CD14-positive monocyte (primary cell): Measurements from ENCODE around the gene NATD1. TPM values are rescaled to one million over a fixed set of nuclear protein-coding genes. Genes with fewer than 3 reads are reported as not detected.
A peak's percentile ranks its signal among the peaks of the same experiment; 100 is the strongest.

Experiments
- DNase-seq, 3 donors: peaks; one replicate each; pipeline ENCODE4 v3.0.0-alpha.2; 2011 to 2022
- H2AFZ ChIP-seq: 2 replicates; pipeline ENCODE4 v1.6.0; 2012; ENCODE audit warnings: mild to moderate bottlenecking, low read depth, low read length, inconsistent platforms; ENCODE audit not compliant: insufficient read depth, poor library complexity, severe bottlenecking
- H3K27ac ChIP-seq, 2 donors: 1 replicate in 1 of 2; 2 replicates in 1 of 2; pipeline ENCODE4 v1.5.1; 2012 to 2013; ENCODE audit warnings: low read length in 2 of 2, control low read depth in 1 of 2, inconsistent platforms in 1 of 2, low read depth in 1 of 2, mild to moderate bottlenecking in 1 of 2
- H3K27me3 ChIP-seq, 2 donors: one replicate each; pipeline versions ENCODE4 v1.6.0 to v1.6.1; 2011 to 2013; ENCODE audit warnings: low read length in 2 of 2; ENCODE audit not compliant: control insufficient read depth in 2 of 2, insufficient read depth in 2 of 2
- H3K36me3 ChIP-seq, 2 donors: replicated peaks in 1 of 2; 1 replicate in 1 of 2; 2 replicates in 1 of 2; pipeline versions ENCODE4 v1.5.1 to v1.6.1; 2012 to 2013; ENCODE audit warnings: low read length in 2 of 2, control low read depth in 1 of 2, inconsistent platforms in 1 of 2, mild to moderate bottlenecking in 1 of 2; ENCODE audit not compliant: insufficient read depth in 2 of 2, control insufficient read depth in 1 of 2
- H3K4me1 ChIP-seq, 2 donors: 1 replicate in 1 of 2; 2 replicates in 1 of 2; pipeline versions ENCODE4 v1.5.1 to v1.6.1; 2012 to 2013; ENCODE audit warnings: low read length in 2 of 2, control low read depth in 1 of 2, inconsistent platforms in 1 of 2, mild to moderate bottlenecking in 1 of 2, moderate library complexity in 1 of 2; ENCODE audit not compliant: insufficient read depth in 2 of 2, control insufficient read depth in 1 of 2
- H3K4me2 ChIP-seq: replicated peaks from 2 replicates; pipeline ENCODE3; 2012; ENCODE audit warnings: low read length, moderate library complexity, mild to moderate bottlenecking; ENCODE audit not compliant: poor library complexity, severe bottlenecking; ENCODE audit errors: extremely low read depth
- H3K4me3 ChIP-seq, 3 experiments: fragments of 200-600 bp in 1 of 3; sonication (generic) in 1 of 3; replicated peaks in 1 of 3; 1 replicate in 2 of 3; 2 replicates in 1 of 3; pipeline ENCODE4 v1.5.1; 2011 to 2013; ENCODE audit warnings: low read length in 3 of 3, mild to moderate bottlenecking in 3 of 3, control low read depth in 2 of 3, low read depth in 2 of 3, inconsistent platforms in 1 of 3, moderate library complexity in 1 of 3
- H3K79me2 ChIP-seq: 2 replicates; pipeline ENCODE4 v1.6.0; 2012; ENCODE audit warnings: mild to moderate bottlenecking, control low read depth, inconsistent platforms, low read length, moderate library complexity; ENCODE audit not compliant: insufficient read depth
- H3K9ac ChIP-seq: 2 replicates; pipeline ENCODE4 v1.6.0; 2017; ENCODE audit warnings: low read length, mild to moderate bottlenecking; ENCODE audit not compliant: insufficient read depth, poor library complexity, severe bottlenecking
- H3K9me3 ChIP-seq, 2 donors: replicated peaks in 1 of 2; 1 replicate in 1 of 2; 2 replicates in 1 of 2; pipeline versions ENCODE4 v1.5.1 to v1.6.1; 2012 to 2013; ENCODE audit warnings: low read length in 2 of 2, control low read depth in 1 of 2; ENCODE audit not compliant: control insufficient read depth in 1 of 2, insufficient read depth in 1 of 2
- H4K20me1 ChIP-seq: 2 replicates; pipeline ENCODE4 v1.6.0; 2012; ENCODE audit warnings: mild to moderate bottlenecking, low read length, control low read depth, moderate library complexity; ENCODE audit not compliant: insufficient read depth
- H3K27ac Mint-ChIP-seq, 7 donors: one replicate each; pipeline ENCODE4 v1.8.0; 2020; ENCODE audit warnings: mild to moderate bottlenecking in 7 of 7, mixed read lengths in 7 of 7, moderate library complexity in 6 of 7, inconsistent platforms in 2 of 7
- H3K27me3 Mint-ChIP-seq, 3 donors: one replicate each; pipeline ENCODE4 v1.8.0; 2021 to 2022; ENCODE audit warnings: low read depth in 3 of 3, mild to moderate bottlenecking in 3 of 3, mixed read lengths in 3 of 3, moderate library complexity in 3 of 3, inconsistent platforms in 1 of 3
- H3K36me3 Mint-ChIP-seq, 2 donors: one replicate each; pipeline ENCODE4 v1.8.0; 2020; ENCODE audit warnings: mixed read lengths in 2 of 2, inconsistent platforms in 1 of 2, mild to moderate bottlenecking in 1 of 2
- H3K4me1 Mint-ChIP-seq: one replicate; pipeline ENCODE4 v1.8.0; 2020; ENCODE audit warnings: mild to moderate bottlenecking, mixed read lengths
- H3K4me3 Mint-ChIP-seq, 2 donors: one replicate each; pipeline ENCODE4 v1.8.0; 2020; ENCODE audit warnings: mild to moderate bottlenecking in 2 of 2, mixed read lengths in 2 of 2, moderate library complexity in 1 of 2
- H3K9me3 Mint-ChIP-seq, 7 donors: one replicate each; pipeline ENCODE4 v1.8.0; 2020 to 2022; ENCODE audit warnings: mixed read lengths in 7 of 7, mild to moderate bottlenecking in 6 of 7, moderate library complexity in 6 of 7, inconsistent platforms in 2 of 7
- CTCF ChIP-seq: fragments of 200-600 bp; IDR thresholded peaks from one replicate; pipeline ENCODE4 v1.8.0; 2022; ENCODE audit warnings: antibody characterized with exemption, mild to moderate bottlenecking
- WGBS: methylation state at CpG from one replicate; pipeline ENCODE4 v1.1.5; 2013; ENCODE audit warnings: missing lambda C conversion rate; ENCODE audit not compliant: insufficient coverage; 5-methylcytosine and 5-hydroxymethylcytosine counted together
- intact Hi-C, 2 donors: fragments of 100-400 bp; cut with micrococcal nuclease; formaldehyde crosslinking; loops; one replicate each; pipeline versions ENCODE4 v1.15.0 to v1.15.1; 2023
- polyA plus RNA-seq, 3 donors: library from polyadenylated mRNA; depleted of rRNA in 1 of 3; unstranded in 2 of 3; stranded (reverse) in 1 of 3; fragments of 300-500 nt in 2 of 3; fragments of >200 nt in 1 of 3; fragmentation: Illumina TruSeq in 2 of 3; gene quantifications; 1 replicate in 2 of 3; 2 replicates in 1 of 3; pipeline ENCODE4 v1.2.3, GENCODE V29; 2012 to 2021

The NATD1 gene
- polyA plus RNA-seq, 3 donors, result 3.0 to 13.6 (median 3.8) TPM

GRCh38 chr17:21215935-21216334, 37.3 kb downstream of the NATD1 start:
- no peak overlapping the region for H3K9ac ChIP-seq
- H3K79me2 ChIP-seq, result peaks cover 92% of the 10 kb centered on the region
- H3K36me3 ChIP-seq, result peaks cover 0 to 13% of the 10 kb centered on the region in 2 donors
- H3K27me3 Mint-ChIP-seq, result peaks cover 0 to 1% (median 0%) of the 10 kb centered on the region in 3 donors
- H3K4me3 ChIP-seq, result peak overlapping the region in 1 of 3 experiments; percentile 95
- peaks cover 50 to 70% of the 10 kb centered on the region in 2 donors for H3K4me1 ChIP-seq
- intact Hi-C loops, result loop anchor here in 1 of 2 donors (5.0 kb wide), 1 partner anchor 89 kb away; the partner anchor contains the start of gene DHRS7B
- peak overlapping the region in 1 of 2 donors; percentile 93 for H3K27ac ChIP-seq
- H4K20me1 ChIP-seq, result peaks cover 30% of the 10 kb centered on the region
- no peak overlapping the region for H2AFZ ChIP-seq
- no peak for DNase-seq
- H3K36me3 Mint-ChIP-seq, result peaks cover 7 to 25% of the 10 kb centered on the region in 2 donors
- H3K27me3 ChIP-seq, result no peaks in the 10 kb centered on the region
- peak overlapping the region in 5 of 7 donors; percentile 32 to 97 (median 87) for H3K27ac Mint-ChIP-seq
- peaks cover 71% of the 10 kb centered on the region for H3K4me1 Mint-ChIP-seq
- H3K9me3 Mint-ChIP-seq, result peaks cover 0 to 2% (median 0%) of the 10 kb centered on the region in 7 donors
- peak overlapping the region; percentile 35 to 87 for H3K4me3 Mint-ChIP-seq
- H3K4me2 ChIP-seq, result no peak overlapping the region
- WGBS, result 68% methylated on average over 4 of the region's 6 CpGs
- no peaks in the 10 kb centered on the region for H3K9me3 ChIP-seq
- TF ChIP-seq CTCF, result no peak

- peaks cover 40% of the 10 kb centered on the region for H4K20me1 ChIP-seq
- peak overlapping the region; percentile 88 for H3K4me2 ChIP-seq
- H2AFZ ChIP-seq, result peak overlapping the region; percentile 86
- peaks cover 6 to 13% of the 10 kb centered on the region in 2 donors for H3K36me3 ChIP-seq
- Mint-ChIP-seq H3K27me3 (no peaks in the 10 kb centered on the region), H3K27ac (peak overlapping the region; percentile 87 to 97 (median 90)), H3K4me3 (peak overlapping the region; percentile 87 to 97), H3K4me1 (peaks cover 76% of the 10 kb centered on the region), H3K9me3 (peaks cover 0 to 2% (median 0%) of the 10 kb centered on the region in 7 donors), H3K36me3 (peaks cover 10 to 22% of the 10 kb centered on the region in 2 donors)
- intact Hi-C loops, result loop anchor here (5.0 kb wide), 4 partner anchors 37 to 173 kb away; partner anchors contain the start of genes DHRS7B (in 2 of the 2), NATD1 (in 2 of the 2) and USP22 (in 1 of the 2)
- H3K4me1 ChIP-seq, result peaks cover 56 to 76% of the 10 kb centered on the region in 2 donors
- peak overlapping the region; percentile 93 for H3K27ac ChIP-seq
- DNase-seq, result peak in 1 of 3 donors; percentile 7
- WGBS, result 2% methylated on average over 22 of the region's 23 CpGs
- peak overlapping the region; percentile 95 for H3K9ac ChIP-seq
- no peaks in the 10 kb centered on the region for H3K27me3 ChIP-seq
- H3K4me3 ChIP-seq, result peak overlapping the region; percentile 81 to 95 (median 93)
- peaks cover 92% of the 10 kb centered on the region for H3K79me2 ChIP-seq
- no peak for TF ChIP-seq CTCF
- H3K9me3 ChIP-seq, result no peaks in the 10 kb centered on the region
Observed at GRCh38 chr17:21214777-21215541, 38.3 kb downstream of the NATD1 start.
